HG02943 (cell line): ENCODE results near the gene PRDM16.

Source experiments
- ATAC-seq: cut with Tn5 transposase; IDR thresholded peaks from one replicate; pipeline ENCODE4 v1.9.1; 2021; ENCODE audit warnings: mild to moderate bottlenecking, low read depth, moderate library complexity; ENCODE audit not compliant: unreplicated experiment

The PRDM16 gene

GRCh38 chr1:3407021-3407420 is 338.0 kb downstream of the PRDM16 start:
- no peak for ATAC-seq

DNA sequence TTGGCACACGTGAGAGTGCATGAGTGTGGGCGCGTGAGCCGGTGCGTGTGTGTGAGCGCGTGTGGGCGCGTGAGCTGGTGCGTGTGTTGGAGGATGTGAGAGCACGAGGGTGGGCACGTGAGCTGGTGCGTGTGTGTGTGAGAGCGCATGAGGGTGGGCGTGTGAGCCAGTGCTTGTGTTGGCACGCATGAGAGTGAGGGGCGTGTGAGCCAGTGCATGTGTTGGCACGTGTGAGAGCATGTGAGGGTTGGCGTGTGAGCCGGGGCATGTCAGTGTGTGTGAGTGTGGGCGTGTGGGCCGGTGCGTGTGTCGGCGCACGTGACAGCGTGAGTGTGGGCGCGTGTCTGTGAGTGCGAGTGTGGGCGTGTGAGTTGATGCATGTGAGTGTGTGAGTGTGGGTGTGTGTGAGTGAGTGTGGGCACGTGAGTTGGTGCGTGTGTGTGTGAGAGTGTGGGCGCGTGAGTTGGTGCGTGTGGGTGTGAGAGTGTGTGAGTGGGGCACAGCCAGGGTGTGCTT is 339.8 kb downstream of the PRDM16 start:
- no peak for ATAC-seq

- ATAC-seq = no peak
These were observed 340.6 kb downstream of the PRDM16 start for GRCh38 chr1:3409366-3410141.

DNA sequence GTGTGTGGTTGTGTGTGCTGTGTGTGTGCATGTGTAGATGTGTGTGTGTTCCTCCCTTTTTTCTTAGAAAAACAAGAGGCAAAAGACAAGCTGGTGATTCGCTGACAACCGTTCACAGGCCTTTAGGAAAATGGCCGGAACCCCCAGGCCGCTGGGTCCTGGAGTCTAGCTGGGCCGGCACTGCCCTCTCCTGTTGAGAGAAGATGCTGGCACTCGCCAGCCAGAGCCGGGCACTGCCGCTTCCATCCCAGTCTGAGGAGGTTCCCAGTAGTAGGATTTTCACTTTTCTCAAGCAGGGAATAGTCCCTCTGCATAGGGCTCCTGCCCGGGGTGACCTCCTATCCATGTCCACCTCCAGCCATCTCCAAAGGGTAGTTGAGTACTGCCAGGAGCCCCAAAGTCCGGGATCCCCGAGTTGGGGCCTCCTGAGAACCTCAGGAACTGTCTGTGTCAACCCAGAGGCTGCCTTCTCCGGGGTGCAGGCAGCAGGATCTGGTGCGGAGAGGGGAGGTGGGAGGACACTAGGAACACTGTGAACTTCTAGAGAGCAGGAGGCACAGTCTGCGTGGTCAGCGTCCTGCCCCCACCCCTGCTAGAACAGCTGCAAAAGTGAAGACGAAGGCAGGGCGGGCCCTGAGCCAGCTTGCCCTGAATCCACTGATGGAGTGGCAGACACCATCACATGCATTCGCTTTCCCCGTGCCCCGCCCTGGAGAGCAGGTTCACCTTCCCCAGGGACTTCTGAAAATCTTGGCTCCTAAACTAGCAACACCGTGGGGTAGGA is 341.3 kb downstream of the PRDM16 start:
- no peak for ATAC-seq

- no peak for ATAC-seq
These were observed 342.8 kb downstream of the PRDM16 start for GRCh38 chr1:3411806-3412205.

- no peak for ATAC-seq
These were observed 343.4 kb downstream of the PRDM16 start for GRCh38 chr1:3412376-3412775.

- ATAC-seq = no peak
These were observed 345.1 kb downstream of the PRDM16 start for GRCh38 chr1:3413975-3414710.

- no peak for ATAC-seq
These were observed 346.5 kb downstream of the PRDM16 start for GRCh38 chr1:3415260-3416090.

DNA sequence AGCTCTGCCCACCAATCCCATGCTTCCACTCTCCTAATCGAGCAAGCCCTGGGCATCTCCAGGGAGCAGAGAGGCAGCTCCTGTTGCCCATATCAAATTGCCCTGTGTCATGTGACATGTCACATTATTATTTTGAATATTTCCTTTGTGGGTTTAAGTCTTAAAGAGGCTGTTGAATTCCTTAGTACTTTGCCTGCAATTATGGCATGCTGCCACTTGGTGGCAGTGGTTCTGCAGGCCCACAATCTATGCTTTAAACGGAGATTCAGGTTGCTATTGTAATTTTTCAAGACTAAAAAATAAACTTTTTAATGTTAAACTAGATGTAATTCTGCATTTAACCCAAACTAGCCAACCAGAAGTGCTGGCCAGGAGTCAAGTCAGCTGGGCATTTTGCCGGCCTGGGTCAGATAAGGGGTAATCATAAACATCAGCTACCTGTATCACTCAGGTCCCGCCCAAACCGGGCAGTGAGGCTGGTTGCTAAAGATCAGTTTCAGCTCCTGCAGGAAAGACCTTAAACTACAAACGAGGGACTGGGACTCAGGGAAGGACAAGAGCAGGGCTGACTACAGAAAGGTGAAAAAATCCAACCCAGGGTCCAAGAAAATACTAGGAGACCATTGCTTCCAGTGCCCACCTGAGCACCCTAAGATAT is 348.2 kb downstream of the PRDM16 start:
- ATAC-seq = no peak

GRCh38 chr1:3417934-3418333 is 348.9 kb downstream of the PRDM16 start:
- ATAC-seq = no peak

DNA sequence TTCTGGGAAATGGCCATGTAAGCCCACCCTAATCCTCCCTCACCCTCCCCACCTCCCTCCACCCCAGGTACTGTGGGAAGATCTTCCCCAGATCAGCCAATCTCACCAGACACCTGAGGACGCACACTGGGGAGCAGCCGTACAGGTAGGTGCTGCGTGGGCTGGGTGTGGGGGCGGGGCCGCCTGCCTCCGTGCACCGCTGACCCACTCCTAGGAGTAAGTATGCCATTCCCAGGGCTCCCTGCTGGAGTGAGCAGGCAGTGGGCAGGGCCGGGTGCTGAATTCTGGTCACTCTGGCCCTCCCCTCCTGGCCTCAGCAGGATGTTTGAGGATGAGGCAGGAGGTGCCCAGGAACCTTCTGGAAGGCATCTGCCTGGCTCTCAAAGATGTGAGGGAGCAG is 349.6 kb downstream of the PRDM16 start:
- no peak for ATAC-seq

- no peak for ATAC-seq
These were observed 350.6 kb downstream of the PRDM16 start for GRCh38 chr1:3419415-3420204.

DNA sequence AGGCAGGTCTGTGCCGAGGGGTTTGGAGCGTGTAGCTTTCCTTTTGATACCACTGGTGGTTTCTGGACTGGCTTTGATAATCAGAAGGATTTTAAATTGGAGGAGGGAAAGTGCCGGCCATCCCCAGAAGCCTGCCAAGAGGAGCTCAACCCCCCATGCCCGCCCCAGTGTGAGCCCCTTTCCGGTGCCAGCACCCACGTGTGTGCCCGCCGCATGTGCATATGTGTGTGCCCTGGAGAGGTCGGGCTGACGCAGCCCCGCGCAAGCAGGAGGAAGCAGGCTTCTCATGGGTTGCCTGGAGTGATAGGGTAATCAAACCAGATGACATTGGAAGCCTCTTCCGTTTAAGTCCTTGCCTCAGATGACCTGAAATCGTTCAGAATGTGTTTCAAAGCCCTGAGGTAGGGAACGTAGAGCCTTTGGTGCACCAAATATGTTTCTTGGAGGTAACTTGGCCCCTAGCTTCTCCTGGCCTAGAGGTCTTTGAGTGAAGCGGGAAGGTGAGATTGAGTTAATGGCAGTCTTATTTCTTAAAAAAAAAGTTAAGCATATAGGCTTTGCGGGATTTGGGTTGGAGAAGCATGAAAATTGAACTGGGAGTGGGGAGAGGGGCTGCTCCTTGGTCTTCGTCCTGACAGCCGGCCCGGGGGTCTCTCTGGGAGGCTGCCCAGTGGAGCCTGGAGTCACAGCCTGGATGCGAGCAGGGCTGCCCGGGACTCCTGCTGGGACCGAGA is 351.4 kb downstream of the PRDM16 start:
- ATAC-seq = no peak

GRCh38 chr1:3422638-3423037 is 353.6 kb downstream of the PRDM16 start:
- no peak for ATAC-seq

DNA sequence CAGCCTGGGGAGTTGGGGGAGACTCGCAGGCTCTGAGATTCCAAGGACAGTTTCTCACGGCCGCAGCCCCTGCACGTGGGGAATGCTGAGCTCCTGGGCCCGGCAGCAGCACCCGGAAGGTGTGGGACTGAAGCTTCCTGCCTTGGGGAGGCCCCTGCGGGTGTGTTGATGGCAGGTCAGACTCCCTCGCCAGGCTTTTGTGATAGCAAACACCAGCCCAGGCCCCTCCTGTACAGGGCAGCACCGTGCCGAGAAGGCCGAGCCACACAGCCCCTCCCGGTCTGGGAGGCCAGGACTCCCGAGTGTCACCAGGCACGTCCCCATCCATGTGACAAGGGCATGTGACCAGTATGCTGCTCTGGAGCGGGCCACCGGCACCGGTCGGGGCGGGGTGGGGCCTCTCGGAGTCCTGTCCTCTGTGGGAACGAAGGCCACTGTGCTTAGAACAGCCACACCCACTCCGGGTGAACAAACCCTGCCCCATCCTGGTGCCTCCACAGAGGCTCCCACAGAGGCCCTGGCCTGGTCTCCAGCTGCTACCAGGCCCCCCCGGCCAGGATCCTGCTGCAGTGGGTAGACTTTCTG is 354.3 kb downstream of the PRDM16 start:
- no peak for ATAC-seq

DNA sequence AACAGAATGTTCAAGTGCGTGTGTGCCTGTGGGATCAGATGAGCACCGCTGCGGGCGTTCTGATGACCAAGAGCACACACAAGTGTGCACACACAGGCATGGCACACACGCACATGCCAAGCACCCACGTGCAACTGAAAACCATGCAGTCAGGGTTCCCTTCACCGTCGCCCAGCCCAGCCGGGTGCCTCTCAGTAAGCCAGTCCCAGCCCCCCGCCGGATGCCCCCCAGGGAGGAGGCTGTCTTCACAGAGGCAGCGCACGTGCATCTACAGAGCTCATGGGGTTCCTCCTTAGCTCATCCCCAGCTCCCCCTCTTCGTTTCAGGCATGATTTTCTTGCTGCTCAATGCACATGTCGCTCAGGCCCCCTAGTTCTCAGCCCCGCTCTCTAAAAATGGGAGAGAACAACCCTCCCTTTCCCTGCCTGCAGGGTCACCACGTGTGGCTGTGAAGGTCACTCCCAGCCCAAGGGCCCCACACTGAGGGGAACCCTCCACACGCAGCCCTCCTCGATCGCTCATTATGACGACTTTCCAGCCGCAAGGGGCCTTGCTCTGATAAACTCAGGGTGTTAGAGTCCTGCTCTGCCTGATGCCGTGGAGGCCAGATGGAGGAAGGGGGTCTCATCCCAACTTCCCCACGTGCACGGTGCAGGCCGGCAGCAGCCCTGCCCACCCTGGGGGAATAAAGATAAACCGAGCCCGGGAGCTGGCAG is 355.1 kb downstream of the PRDM16 start:
- no peak for ATAC-seq
